Fibroblast of the conjunctiva (primary cell): ENCODE data around the gene ALDH3B1.

Experiments
- DNase-seq: peaks from one replicate; pipeline ENCODE4 v3.0.0-alpha.2; 2010; ENCODE audit warnings: low read depth

ALDH3B1 gene

GRCh38 chr11:67997475-67997921 is 12.6 kb upstream of the ALDH3B1 start:
- DNase-seq: no peak

GRCh38 chr11:67998150-67999045 is 11.7 kb upstream of the ALDH3B1 start:
- DNase-seq: no peak

- no peak for DNase-seq
These were observed 10.9 kb upstream of the ALDH3B1 start for GRCh38 chr11:67999201-67999629.

GRCh38 chr11:67999704-68000103 is 10.4 kb upstream of the ALDH3B1 start:
- DNase-seq: no peak

GRCh38 chr11:68002575-68002937 is 7.6 kb upstream of the ALDH3B1 start:
- no peak for DNase-seq

GRCh38 chr11:68002938-68003845 is 6.9 kb upstream of the ALDH3B1 start:
- DNase-seq: no peak

GRCh38 chr11:68003846-68004550 is 6.1 kb upstream of the ALDH3B1 start, which contains the start of gene UNC93B1:
TSS of gene UNC93B1 (minus strand) at chr11:68004097. CDS start at chr11:68004043, 54 bp downstream.
- DNase-seq: no peak

- no peak for DNase-seq
These were observed 5.4 kb upstream of the ALDH3B1 start for GRCh38 chr11:68004551-68005335.

- DNase-seq: no peak
These were observed 3.4 kb upstream of the ALDH3B1 start for GRCh38 chr11:68006606-68007166.

- no peak for DNase-seq
These were observed 2.4 kb upstream of the ALDH3B1 start for GRCh38 chr11:68007498-68008380.

GRCh38 chr11:68008381-68009337 is 1.5 kb upstream of the ALDH3B1 start:
- no peak for DNase-seq

GRCh38 chr11:68009391-68010089 is 587 bp upstream of the ALDH3B1 start:
- no peak for DNase-seq

GRCh38 chr11:68011051-68011943 is 1.2 kb downstream of the ALDH3B1 start:
- DNase-seq: no peak

- DNase-seq: no peak
These were observed 2.1 kb downstream of the ALDH3B1 start for GRCh38 chr11:68012044-68012842.

GRCh38 chr11:68012843-68013610 is 2.9 kb downstream of the ALDH3B1 start:
- peak; percentile 92 for DNase-seq
